HG03521 (cell line): ENCODE results near the gene DPYD.

ENCODE experiments used
- ATAC-seq: cut with Tn5 transposase; IDR thresholded peaks from one replicate; pipeline ENCODE4 v1.9.1; 2021; ENCODE audit warnings: mild to moderate bottlenecking, moderate library complexity; ENCODE audit not compliant: unreplicated experiment

DPYD gene

DNA sequence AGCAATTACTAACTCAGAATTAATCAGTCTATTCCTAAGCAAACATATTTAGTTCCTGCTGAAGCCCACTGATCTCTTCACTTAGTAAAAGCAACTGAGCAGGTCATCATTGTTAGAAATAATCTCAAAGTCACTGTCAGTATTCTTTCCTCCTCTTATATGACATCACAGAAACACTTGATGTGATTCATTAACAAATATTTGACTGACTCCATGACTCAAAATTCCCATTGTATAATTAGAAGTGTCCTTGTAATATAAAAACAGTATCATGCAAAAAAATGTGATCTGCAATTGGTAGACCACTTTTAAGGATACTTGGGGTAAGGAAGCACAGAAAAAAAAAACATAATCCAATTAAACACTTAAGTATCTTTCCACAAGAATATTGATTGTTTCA lies 194.4 kb downstream of the DPYD start:
- ATAC-seq: no peak

DNA sequence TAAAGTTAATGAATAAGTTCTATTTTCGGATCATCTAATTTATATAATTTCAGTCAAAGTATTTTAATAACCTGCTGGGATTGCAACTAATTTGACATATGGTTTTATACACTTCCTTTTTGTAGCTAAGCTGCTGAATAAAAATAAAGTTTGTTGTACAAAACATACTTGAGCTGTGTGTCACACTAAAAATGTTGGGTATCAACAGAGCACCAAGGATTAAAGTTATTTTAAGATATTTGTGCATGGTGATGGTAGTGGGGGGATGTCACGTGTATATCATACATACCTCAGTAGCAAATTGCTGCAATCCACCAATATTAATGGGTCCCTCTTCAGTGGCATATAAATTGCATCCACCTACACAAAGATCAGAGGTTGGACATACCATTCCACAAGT lies 199.6 kb downstream of the DPYD start:
- ATAC-seq: no peak

DNA sequence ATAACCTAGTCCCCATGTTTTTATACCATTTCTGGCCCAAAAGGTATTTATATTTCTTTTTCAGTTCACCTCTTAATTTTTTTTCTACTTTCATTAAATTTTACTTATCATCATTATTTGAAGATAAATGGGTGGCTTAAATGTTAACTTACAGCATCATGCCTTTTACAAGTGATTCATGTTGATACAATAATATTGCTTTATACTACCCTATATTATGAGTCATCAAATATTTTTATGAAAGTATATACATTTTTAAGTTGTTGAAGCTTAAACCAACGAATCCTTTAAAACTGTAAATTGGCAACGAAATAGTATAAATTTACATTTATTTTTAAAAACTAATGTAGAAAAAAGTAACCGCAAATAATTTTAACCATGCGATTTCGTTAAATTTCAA lies 207.9 kb downstream of the DPYD start:
- ATAC-seq: no peak

DNA sequence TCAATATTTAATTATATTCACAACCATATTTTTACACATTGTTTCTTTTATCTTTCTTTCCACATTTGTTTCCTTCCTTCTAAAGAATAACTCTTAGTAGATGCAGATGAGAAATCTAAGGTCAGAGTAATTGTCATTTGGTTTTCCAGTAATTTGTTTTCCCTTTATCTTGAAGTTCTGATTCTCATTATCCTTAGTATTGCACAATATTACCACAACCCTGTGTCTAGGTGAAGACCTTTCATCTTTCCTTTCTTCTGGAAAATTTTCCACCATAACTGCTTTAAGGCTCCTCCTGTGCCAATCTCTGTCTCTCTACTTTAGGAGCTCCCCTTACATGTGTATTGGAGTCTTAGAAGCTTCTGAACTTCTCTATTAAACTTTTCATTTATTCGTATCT lies 209.0 kb downstream of the DPYD start:
- ATAC-seq: no peak

DNA sequence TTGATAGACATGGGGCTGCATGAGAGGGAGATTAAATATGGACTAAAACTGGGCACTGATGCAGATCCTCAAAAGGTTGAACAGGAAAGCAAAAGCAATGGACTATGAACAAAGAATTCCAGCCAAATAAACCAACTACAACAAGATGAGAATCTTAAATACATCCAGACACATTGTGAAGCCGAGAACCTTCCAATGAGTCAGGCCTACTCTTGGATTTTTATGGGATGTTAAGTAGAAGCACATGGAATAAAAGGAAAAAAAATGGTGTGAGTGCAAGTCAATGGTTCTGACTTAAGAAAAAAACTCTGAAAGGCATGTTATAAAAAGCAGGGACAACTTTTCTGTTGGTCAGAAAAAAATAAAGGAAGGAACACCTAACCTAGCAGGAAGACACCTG lies 227.2 kb downstream of the DPYD start:
- ATAC-seq: no peak

DNA sequence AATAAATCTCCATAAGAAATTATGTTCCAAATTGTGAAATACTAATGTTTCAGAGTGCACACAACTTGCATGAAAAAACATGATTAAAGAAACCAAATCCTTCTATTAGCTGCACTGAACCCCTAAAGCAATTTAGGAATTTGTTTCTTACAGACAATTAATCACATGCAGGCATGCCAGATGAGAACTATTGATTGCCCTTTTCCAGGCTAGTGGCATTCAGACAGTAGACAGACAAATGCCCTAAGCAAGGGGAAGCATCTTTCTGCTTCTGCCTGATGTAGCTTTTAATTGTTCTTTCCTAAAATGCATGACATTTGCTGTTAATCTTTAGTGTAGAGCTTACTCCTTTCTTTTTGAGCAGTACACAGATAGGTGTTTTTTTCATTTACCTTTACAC lies 229.5 kb downstream of the DPYD start:
- no peak for ATAC-seq

DNA sequence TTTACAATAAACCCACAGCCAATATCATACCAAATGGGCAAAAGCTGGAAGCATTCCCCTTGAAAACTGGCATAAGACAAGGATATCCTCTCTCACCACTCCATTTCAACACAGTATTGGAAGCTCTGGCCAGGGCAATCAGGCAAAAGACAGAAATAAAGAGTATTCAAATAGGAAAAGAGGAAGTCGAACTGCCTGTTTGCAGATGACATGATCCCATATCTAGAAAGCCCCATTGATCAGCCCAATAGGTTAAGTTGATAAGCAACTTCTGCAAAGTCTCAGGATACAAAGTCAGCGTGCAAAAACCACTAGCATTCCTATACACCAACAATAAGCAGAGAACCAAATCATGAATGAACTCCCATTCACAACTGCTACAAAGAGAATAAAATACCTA lies 235.5 kb downstream of the DPYD start:
- ATAC-seq: no peak

DNA sequence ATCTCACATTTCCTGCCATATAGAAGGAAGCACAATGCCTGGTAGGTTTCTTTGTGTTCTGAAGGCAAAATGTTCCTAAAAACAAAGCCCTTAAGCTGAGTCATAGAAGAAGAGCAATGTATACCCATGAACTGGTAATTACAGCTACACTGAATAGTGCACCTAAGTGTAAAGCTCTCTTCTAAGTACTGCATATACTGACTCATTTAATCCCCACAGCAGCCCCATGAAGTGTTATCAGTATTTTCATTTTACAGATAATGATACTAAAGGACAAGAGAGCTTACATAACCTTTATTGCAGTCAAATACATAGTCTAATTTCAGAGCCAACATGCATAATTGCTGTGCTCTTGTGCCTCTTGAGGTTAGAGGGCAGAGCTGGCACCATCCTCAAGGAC lies 239.9 kb downstream of the DPYD start:
- ATAC-seq: no peak

DNA sequence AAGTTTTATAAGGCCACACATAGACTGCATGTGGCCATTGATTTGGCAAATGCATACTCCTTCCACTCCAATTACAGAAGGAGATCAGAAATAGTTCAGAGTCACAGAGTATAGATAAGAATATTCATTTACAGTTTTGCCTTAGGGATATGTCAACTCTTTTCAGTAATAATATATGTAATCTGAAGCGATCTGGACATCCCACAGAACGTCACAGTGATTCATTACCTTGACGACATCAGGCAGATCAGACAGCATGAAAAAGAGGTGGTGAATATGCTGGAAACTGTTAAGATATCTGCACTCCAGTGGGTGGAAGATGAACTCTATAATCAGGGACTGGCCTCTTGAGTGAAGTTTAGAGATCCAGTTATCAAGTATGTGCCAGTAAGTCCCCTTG lies 240.4 kb downstream of the DPYD start:
- ATAC-seq: no peak

DNA sequence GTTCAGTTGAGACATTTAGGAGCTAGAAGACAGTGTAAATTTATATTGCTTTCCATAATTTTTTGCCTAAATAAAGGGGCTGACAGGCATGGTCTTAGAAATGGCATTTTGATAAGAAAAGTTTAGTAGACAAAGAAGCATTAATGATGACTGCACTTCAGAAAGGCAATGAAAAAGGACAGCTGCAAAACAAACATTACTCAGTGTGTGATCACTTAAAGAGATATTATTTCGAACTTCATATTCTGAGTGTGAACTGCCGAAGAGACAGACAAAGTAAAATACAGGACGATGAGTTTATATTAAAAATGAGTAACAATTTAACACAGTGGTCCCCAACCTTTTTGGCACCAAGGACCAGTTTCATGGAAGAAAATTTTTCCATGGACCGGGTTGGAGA lies 243.1 kb downstream of the DPYD start:
- no peak for ATAC-seq

DNA sequence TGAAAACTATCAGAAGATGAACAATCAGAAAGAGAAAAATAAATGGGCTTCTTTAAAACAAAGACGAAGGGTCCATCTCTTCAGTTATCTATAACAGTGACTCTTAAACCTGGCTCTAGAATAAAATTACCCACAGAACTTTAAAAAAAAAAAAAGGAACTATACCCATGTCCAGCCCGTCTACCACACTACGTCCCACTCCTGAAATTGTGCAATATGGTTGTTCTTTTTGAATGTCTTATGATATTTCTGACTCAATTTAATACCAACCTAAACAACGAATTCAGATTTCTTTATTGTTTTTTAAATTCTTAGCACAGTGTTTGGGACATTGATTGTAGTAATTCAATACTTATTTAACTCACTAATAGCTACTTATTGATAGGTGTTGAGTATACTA lies 246.3 kb downstream of the DPYD start:
- no peak for ATAC-seq

DNA sequence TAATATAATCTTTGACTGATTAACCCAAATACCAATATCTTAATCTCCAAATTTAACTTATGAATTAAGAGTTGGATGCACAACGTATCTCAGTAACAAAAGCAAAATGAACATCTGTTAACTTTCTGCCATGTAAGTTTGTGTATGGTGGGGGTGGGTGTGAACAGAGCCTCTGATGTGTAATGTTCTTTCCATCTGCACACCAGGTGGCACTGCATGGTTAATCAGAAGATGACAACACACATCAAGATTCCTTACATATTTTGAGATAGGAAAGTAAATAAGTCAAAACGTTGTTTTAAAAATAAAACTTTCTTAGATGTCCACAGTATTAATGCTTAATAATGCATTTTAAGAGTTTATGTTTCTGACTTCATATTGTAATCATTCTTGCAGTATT lies 251.9 kb downstream of the DPYD start:
- ATAC-seq: no peak

DNA sequence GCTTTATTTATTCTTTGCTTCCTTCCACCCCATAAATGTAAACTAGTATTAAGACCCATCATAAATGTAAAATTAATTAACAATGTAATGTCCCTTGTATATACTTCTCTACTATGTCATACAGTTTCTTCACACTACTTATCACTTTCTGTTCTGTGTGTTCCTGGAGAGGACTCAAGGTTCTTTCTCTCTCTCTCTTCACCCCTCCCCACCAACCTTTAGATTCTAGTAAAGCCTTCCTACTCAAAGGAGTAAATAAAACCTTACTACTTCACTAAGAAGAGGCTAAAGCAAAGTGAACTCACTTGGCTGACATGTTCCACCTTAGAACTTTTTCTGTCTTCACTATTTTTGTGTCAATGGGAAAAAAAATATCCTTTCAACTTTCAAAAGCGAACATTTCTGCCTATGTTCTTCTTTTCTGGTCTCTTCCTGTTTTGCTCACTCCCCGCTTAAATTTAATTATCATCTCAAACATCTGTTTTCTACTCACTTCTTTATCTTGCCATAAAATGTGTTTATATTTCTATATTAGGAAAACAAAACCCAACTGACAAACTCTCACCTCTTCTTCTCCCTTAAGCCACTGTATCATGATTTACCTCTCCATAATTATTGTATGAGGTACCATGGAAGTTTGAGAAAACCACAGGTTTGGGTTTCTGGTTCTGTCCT lies 260.3 kb downstream of the DPYD start:
- no peak for ATAC-seq

DNA sequence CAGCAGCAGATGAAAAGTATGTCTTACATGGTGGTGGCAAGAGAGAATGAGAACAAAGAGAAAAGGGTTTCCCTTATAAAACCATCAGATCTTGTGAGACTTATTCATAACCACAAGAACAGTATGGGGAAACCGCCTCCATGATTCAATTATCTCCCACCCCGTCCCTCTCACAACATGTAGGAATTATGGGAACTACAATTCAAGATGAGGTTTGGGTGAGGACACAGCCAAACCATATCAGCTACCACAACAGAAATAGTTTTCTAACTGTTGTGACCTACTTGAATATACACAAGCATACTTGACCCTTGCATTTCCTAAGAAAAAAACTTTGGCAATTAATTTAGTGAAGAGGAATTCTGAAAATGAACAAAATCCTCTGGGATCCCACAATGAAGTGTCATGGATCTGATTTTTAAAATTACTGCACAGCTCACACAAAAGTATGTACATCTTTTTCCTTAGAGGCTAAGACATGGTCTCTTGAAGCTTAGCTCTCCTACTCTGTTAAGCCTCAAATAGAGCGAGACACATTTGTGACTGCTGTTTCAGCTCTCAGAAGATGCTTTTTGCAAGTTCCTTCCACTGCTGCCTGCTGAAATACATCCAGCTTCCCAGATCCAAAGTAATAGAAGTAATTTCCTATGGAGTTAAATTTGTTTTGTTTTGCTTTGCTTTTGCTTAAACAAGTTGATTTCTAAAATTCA lies 265.8 kb downstream of the DPYD start:
- no peak for ATAC-seq

DNA sequence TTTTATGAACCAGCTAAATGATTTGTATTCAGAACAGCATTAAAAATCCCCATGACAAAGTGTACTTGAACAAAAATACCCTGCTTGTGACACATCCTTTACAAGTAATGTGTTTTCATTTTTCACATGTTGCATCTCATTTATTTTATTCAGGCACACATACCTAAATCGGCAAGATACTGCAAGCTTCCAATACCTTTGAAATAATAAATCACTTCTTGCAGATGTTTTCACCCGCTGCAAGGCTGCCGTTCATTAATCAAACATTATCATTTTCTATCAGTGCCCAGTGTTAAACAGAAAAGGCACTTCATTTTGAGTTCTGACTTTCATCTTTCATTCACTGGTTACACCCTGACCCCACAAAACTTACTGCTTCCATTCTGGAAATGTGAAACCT lies 269.6 kb downstream of the DPYD start:
- ATAC-seq: no peak

DNA sequence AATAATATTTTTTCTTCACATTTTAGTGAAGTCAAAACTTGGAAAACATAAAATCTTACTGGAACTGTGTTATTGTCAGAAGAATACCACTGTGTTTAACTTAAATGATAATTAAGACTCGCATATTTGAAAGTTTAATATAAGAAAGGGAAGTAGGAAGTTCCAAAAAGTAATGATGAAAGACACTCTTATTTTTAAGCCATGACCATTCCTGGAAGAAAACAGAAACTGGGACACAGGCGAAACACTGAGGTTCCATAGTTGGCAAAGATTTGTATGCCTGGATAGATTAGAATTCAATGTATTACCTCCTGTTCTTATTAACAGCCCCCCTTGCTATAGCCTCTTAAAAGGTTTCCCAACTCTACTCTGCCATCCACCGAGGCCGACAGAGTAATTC lies 271.2 kb downstream of the DPYD start:
- no peak for ATAC-seq

DNA sequence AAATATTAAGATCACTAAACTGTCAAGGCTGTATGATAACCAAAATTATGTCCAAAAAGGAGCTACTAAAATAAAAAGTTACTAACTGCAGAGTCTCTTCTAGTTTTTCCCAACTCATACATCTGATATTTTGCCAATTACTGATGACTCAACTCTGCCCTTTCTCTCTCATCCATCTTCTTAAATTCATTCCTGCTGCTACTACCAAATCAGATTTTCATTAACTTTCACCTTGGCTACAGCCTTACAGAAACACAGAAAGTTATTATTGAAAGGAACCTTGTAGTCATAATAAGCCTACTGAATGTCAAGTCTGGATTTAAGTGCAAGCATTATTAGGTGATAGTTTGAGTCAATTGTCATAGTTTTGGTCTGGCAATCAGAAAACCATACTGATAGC lies 273.1 kb downstream of the DPYD start:
- ATAC-seq: no peak

DNA sequence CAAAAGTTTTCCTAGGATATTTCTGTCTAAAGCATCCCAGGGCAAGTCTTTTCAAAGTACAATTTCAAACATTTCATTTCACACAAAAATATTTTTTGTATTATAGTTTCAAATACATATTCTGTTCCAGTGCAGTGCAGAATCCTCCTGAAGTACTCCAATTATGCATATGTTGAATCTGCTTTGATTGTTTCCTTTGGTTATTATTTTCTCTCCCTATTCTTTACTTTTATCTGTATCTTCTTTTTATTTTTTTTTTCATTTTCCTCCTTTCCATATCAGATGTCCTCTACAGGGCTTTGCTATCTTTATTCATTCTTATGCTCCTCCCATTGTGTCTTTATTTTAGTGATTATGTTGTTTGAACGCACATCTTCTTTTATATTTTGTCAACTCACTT lies 274.8 kb downstream of the DPYD start:
- no peak for ATAC-seq

DNA sequence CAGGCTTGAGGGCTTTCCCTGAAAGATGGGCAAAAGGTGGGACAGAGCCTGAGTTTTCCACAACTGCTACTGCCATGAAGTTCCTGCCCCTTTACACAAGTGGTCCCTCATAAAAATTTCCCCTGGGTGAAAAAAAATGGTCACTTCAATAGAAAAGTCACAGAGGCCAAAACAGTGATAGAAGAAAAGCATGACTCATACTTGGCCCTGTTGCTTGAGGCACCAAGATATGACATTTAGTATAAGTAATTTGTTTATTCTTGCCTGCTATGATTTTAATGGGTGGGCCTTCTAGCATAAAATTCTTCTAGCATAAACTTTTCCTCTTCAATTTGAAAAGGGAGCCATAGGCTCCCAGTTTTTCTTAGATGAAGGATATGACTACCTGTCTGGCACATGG lies 280.2 kb downstream of the DPYD start:
- no peak for ATAC-seq

DNA sequence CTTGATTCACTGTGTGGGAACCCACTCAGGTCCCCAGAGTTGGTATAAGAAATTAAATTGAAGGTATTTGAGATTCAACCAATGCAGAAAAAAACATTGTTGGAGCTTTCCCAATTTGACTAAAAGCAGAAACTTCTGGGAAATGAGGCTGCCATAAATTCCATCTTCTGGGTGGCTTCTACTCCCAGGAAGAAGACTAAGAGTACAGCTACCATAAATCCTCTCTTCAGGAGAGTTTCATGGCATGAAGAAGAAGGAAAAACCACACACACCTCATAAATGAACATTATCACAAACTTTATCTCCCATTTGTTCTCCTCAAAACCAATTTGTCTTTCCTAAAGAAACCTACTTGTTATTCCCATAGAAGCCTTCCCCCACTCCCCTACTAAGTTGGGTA lies 283.9 kb downstream of the DPYD start:
- ATAC-seq: no peak

DNA sequence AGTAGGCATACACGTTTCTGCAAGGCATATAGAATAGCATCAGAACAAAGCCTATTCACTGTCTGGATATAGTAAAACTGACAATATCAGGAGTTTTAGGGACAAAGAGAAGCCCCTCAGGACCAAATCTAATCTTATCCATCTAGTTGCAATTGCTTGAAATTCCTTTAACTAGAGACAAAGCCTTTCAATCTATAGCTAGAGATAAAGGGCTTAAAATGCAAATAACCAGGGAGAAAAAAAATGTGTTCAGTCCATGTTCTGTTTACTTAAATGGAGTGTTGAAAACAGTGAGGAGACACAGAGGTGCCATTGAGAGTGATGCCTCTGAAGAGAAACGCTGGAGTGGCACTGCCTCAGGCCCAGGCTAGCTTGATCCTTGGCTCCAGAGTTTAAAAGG lies 286.1 kb downstream of the DPYD start:
- no peak for ATAC-seq

DNA sequence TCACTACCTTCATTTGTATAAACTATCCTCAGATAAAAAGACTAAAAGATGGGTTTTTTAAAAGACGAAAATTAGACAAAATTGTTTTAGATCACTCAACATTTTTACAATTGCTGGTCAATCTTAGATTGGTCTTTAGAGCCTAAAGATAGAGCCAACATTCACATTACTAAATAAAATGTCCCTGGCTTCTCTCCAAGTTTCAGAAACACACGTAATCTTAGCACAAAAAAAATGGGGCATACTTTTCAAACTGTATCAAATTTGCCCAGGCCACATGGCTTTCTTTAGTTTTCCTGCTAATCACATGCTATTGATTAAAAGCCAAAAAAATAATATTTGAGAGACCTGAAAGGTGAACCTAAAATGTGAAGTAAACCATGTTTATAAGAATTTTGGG lies 288.1 kb downstream of the DPYD start:
- ATAC-seq: no peak

DNA sequence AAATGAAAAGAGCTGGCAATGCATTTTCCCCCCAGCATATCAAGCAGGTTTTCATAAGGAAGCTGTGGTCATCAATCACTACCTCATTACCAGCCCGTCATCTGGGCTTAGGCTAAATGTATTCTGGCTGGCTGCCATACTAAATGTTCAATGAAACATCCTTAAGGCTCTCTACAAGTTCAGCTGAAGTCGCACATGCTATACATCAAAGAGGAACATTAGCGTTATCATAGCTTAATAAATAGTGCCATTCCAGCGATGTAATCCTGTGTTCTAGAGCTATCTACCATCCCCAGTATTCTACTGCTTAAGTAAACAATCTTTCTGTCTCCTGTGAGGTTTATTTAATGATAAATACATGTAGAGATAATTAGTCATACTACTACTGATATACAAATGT lies 288.8 kb downstream of the DPYD start:
- ATAC-seq: no peak
